LNCAP (cell line): ENCODE results near the gene WASHC2A.
"Not testable (repeated sequence)": the region's sequence is repeated elsewhere in the genome, so short reads cannot be mapped to it uniquely, and the experiment has no call there.

Source experiments
- TF ChIP-seq, protein P1 (sequence below): fragments of 450-650 bp; IDR thresholded peaks from 2 replicates; pipeline ENCODE4 v1.5.1; 2017; ENCODE audit warnings: mild to moderate bottlenecking

The WASHC2A gene, protein sequence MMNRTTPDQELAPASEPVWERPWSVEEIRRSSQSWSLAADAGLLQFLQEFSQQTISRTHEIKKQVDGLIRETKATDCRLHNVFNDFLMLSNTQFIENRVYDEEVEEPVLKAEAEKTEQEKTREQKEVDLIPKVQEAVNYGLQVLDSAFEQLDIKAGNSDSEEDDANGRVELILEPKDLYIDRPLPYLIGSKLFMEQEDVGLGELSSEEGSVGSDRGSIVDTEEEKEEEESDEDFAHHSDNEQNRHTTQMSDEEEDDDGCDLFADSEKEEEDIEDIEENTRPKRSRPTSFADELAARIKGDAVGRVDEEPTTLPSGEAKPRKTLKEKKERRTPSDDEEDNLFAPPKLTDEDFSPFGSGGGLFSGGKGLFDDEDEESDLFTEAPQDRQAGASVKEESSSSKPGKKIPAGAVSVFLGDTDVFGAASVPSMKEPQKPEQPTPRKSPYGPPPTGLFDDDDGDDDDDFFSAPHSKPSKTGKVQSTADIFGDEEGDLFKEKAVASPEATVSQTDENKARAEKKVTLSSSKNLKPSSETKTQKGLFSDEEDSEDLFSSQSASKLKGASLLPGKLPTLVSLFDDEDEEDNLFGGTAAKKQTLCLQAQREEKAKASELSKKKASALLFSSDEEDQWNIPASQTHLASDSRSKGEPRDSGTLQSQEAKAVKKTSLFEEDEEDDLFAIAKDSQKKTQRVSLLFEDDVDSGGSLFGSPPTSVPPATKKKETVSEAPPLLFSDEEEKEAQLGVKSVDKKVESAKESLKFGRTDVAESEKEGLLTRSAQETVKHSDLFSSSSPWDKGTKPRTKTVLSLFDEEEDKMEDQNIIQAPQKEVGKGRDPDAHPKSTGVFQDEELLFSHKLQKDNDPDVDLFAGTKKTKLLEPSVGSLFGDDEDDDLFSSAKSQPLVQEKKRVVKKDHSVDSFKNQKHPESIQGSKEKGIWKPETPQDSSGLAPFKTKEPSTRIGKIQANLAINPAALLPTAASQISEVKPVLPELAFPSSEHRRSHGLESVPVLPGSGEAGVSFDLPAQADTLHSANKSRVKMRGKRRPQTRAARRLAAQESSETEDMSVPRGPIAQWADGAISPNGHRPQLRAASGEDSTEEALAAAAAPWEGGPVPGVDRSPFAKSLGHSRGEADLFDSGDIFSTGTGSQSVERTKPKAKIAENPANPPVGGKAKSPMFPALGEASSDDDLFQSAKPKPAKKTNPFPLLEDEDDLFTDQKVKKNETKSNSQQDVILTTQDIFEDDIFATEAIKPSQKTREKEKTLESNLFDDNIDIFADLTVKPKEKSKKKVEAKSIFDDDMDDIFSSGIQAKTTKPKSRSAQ (N-terminal part only)

DNA sequence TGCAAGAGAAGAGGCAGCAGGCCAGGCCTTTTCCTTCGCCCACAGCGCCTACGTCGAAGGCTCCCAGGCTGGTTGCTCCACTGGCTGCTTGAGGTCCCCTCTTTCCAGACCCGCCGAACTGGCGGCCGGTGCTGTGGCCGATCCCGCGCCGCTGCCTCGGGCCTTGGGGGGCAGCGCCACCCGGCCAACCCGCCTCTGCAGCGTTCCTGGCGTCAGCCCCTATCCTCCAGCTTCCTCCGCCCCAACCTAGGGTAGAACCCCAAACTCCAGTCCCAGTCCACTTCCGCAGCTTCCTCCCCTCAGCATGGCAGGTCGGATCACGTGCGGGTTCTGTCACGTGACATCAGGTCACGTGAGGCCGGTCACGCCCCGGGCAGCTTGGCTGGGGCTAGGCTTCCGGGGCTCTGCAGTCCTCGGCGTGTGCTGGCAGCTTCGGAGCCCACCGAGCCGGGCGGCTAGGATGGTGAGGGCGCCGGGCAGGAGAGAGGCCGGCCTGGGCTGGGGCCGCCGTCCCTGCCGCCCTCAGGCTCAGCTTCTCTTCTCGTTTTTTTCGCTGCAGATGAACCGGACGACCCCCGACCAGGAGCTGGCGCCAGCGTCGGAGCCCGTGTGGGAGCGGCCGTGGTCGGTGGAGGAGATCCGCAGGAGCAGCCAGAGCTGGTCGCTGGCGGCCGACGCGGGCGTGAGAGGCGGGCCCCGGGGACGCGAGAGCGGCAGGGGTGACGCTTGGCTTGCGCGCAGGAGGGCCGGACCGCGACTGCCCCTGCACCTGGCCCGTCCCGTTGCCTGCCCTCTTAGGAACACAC is at the start of gene WASHC2A:
WASHC2A (plus strand) TSS at position 409 of the 806 bp plus-strand sequence; CDS start at position 461, 52 bp downstream.
- TF ChIP-seq, protein P1, sequence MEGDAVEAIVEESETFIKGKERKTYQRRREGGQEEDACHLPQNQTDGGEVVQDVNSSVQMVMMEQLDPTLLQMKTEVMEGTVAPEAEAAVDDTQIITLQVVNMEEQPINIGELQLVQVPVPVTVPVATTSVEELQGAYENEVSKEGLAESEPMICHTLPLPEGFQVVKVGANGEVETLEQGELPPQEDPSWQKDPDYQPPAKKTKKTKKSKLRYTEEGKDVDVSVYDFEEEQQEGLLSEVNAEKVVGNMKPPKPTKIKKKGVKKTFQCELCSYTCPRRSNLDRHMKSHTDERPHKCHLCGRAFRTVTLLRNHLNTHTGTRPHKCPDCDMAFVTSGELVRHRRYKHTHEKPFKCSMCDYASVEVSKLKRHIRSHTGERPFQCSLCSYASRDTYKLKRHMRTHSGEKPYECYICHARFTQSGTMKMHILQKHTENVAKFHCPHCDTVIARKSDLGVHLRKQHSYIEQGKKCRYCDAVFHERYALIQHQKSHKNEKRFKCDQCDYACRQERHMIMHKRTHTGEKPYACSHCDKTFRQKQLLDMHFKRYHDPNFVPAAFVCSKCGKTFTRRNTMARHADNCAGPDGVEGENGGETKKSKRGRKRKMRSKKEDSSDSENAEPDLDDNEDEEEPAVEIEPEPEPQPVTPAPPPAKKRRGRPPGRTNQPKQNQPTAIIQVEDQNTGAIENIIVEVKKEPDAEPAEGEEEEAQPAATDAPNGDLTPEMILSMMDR: not testable (repeated sequence)

DNA sequence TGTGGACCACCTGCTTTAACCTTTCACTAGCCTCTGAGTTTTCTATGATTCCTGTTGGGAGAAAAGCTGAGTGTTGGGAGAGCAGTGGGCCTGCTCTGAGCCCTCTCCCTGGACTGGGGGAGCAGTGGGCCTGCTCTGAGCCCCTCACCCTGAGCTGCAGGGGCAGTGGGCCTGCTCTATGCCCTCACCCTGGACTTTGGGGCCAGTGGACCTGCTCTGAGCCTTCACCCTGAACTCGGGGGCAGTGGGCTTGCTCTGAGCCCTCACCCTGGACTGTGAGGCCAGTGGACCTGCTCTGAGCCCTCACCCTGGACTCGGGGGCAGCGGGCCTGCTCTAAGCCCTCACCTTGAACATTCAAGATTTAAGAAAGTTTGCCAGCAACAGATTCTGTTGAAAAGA is 46.1 kb upstream of the WASHC2A start:
- TF ChIP-seq, protein P1: no peak

DNA sequence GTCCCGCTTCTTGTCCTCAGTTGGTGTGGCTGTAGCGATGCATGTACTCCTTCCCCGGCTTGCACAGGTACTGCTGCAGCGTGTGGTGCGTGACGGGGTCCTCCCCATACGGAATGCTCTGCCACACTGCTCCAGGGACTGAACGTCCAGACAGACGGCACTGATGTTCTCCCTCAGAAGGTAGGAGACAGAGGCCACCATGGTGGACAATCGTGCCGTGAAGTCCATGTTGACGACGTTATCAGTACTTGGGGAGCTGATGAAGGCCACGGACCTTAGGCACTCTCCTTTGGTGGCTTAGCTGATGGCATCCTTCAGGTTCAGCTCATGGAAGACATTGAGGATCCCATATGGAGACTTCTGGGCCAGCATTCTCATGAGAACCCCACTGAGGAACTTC is 42.1 kb upstream of the WASHC2A start:
- TF ChIP-seq, protein P1: no peak

DNA sequence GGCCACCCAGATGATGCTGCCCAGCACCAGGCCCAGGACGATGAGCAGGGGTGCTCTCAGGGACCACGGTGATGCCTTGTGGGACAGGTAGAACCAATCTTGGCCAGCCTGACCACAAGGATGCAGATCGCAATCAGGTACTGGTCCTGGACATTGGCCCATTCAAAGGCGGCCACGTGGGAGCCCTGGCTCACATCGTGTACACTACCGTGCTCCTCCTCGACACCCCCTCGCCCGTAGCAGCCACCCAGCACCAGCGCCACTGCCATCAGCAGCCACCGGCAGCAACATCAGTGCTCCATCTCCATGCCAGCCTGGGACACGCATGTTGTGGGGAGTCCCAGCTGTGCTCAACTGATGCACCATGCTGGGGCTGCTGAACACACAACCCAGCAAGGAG is 40.6 kb upstream of the WASHC2A start:
- TF ChIP-seq, protein P1: no peak

DNA sequence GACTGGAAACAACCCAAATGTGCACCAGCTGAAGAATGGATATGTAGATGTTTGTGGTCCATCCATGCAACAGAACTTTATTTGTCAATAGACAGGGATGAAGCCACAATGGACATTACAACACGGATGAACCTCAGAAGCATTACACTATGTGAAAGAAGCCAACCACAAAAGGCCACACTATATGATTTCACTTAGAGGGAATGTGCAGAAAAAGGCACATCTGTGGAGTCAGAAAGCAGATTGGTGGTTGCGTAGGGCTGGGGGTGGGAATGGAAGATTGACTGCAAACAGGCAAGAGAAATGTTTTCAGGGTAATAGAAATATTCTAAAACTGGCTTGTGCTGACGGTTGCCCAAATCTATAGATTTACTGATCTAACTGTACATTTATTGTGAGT is 34.3 kb upstream of the WASHC2A start:
- TF ChIP-seq, protein P1: no peak

DNA sequence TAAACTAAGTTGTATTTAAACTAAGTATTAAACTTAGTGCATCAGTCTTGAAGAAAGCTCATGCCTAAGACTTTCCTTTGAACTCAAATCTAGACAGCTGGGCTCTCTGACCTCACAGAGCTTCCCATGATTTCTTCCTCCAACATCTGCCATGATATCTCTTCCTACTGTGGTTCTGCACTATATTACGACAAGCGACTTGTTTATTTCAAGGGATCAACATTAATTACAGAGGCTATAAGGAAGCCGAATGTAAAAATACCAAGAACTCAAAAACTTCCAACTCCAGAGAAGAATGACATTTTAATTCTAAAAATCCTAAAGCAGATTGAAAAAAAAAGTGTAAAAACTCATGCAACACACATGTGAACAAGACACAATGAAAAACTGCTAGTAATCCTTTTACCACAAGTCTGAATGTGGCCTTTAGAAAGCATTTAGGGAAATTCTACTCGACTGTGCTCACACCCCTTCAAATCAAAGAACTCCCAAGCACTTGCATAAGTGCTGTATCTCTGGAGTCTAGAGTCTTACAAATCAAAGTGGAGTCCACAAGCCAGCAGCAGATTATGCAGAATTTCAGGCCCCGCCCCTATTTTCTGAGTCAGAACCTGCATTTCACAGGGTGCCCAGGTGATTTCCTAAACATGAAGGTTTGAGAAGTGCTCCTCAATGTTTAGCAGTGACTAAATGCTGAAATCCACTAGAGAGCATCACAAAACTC is 22.7 kb upstream of the WASHC2A start:
- TF ChIP-seq, protein P1: no peak
